ENCODE data around the gene SCO1. TPM values are rescaled to one million over a fixed set of nuclear protein-coding genes. Genes with fewer than 3 reads are reported as not detected.

Gene SCO1
- total RNA-seq, 1 experiment from 2014 or later, result 60.3 TPM

GRCh38 chr17:10638151-10638550, 59.2 kb downstream of the SCO1 start:
- no peaks in the 10 kb centered on the region for H3K4me1 ChIP-seq (ENCODE audit: insufficient read depth, low read length)

More at GRCh38 chr17:10638151-10638550, 59.2 kb downstream of the SCO1 start:
- Histone ChIP-seq H2BK15ac (ENCODE audit: low read depth, low read length) (no peak overlapping the region), H2BK20ac (ENCODE audit: low read depth, low read length, poor library complexity, severe bottlenecking) (no peak overlapping the region), H2BK12ac (ENCODE audit: insufficient read length, low read depth, low read length) (no peak overlapping the region), H3K4me2 (ENCODE audit: insufficient read depth, insufficient read length, low read length) (no peak overlapping the region), H4K20me1 (ENCODE audit: control insufficient read depth, insufficient read depth, insufficient read length) (no peaks in the 10 kb centered on the region), H3K14ac (ENCODE audit: insufficient read depth, low read length) (no peak overlapping the region), H3K23me2 (ENCODE audit: insufficient read length, low read depth, low read length, poor library complexity, severe bottlenecking) (no peaks in the 10 kb centered on the region), H3K79me1 (ENCODE audit: insufficient read depth, low read depth, low read length, poor library complexity, severe bottlenecking) (no peaks in the 10 kb centered on the region), H2BK5ac (ENCODE audit: insufficient read length, low read length) (no peak overlapping the region), H2AK5ac (ENCODE audit: insufficient read length, low read length) (no peak overlapping the region), H3K79me2 (ENCODE audit: insufficient read depth, low read length) (no peaks in the 10 kb centered on the region), H4K91ac (ENCODE audit: insufficient read length, low read depth, low read length) (no peak overlapping the region), H4K5ac (ENCODE audit: insufficient read length, low read depth, low read length) (no peak overlapping the region), H4K8ac (replicated peaks; ENCODE audit: insufficient read length, low read depth, low read length) (no peak overlapping the region), H3K9me3 (ENCODE audit: control insufficient read depth, low read depth, low read length) (no peaks in the 10 kb centered on the region), H3T11ph (ENCODE audit: low read length) (no peak overlapping the region), H3K27me3 (ENCODE audit: insufficient read depth, low read length) (no peaks in the 10 kb centered on the region), H3K9ac (ENCODE audit: extremely low read depth, insufficient read length, low read length) (no peak overlapping the region), H2AFZ (ENCODE audit: low read length) (no peak overlapping the region), H3K18ac (ENCODE audit: insufficient read length, low read depth, low read length) (no peak overlapping the region), H3K56ac (ENCODE audit: insufficient read length, low read depth, low read length) (no peak overlapping the region), H2BK120ac (ENCODE audit: low read depth, low read length, poor library complexity, severe bottlenecking) (no peak overlapping the region), H3K4ac (ENCODE audit: low read depth, low read length) (no peak overlapping the region), H3K23ac (ENCODE audit: insufficient read length, low read depth, low read length) (no peak overlapping the region), H3K27ac (ENCODE audit: insufficient read length, low read depth, low read length) (no peak overlapping the region)
- no peak for TF ChIP-seq CTCF (conservative IDR thresholded peaks at IDR 0.05)
- no CpG with 5 or more reads among the region's 25 CpGs for WGBS (ENCODE audit: extremely low coverage, insufficient read length, low lambda C conversion rate)
- no peak for DNase-seq
- no peaks in the 10 kb centered on the region for H3K9me3 Mint-ChIP-seq
- H3K27ac Mint-ChIP-seq, result no peak overlapping the region; a peak in 1 of 7 replicates
- H3K4me3 Mint-ChIP-seq, result no peak overlapping the region
- H3K36me3 Mint-ChIP-seq (ENCODE audit: insufficient read depth in 1 of 3, low read depth in 3 of 3), result peaks cover 2 to 16% (median 13%) of the 10 kb centered on the region in 3 experiments; a peak in 6 of 7 replicates
- no peaks in the 10 kb centered on the region for H3K27me3 Mint-ChIP-seq (ENCODE audit: low read depth)
- no peaks in the 10 kb centered on the region for H3K4me1 Mint-ChIP-seq
